22Rv1 (cell line): ENCODE data around the gene AHCY.

Source experiments
- CTCF ChIP-seq: fragments of 450-650 bp; IDR thresholded peaks from 2 replicates; pipeline ENCODE4 v1.5.1; 2017; ENCODE audit warnings: mild to moderate bottlenecking
- ZFX ChIP-seq: fragments of 450-650 bp; IDR thresholded peaks from 2 replicates; pipeline ENCODE4 v1.6.1; 2017; ENCODE audit warnings: antibody characterized with exemption, borderline replicate concordance

- TF ChIP-seq CTCF (no peak), ZFX (no peak)
Observed at GRCh38 chr20:34320861-34321260, 17.7 kb upstream of the AHCY start.
